Sciatic nerve (tissue), 2 donors: ENCODE results near the gene MTSS2. TPM values are rescaled to one million over a fixed set of nuclear protein-coding genes. Genes with fewer than 3 reads are reported as not detected.

Source experiments
- ATAC-seq: fragments of 200-7000 bp; cut with Tn5 transposase; one replicate; pipeline ENCODE4 v1.9.1; 2020; ENCODE audit warnings: mild to moderate bottlenecking, moderate library complexity
- DNase-seq: peaks from one replicate; pipeline ENCODE4 v3.0.0-alpha.2; 2020; ENCODE audit warnings: low spot score
- intact Hi-C: fragments of 100-400 bp; cut with DNase I; formaldehyde crosslinking; loops from one replicate; pipeline ENCODE4 v1.14.2; 2022
- total RNA-seq: library from RNA; stranded (reverse); fragmentation: NEBNext Ultra II Directional; extraction: Animal tissue kit (Norgen Biotek cat#: 25700); gene quantifications from one replicate; pipeline ENCODE4 v1.2.1, GENCODE V29; 2021
- donor health status: DM: no; HTN: no; CAD: no.
- donor health status: DM: no; HTN: no; CAD: no.

Gene MTSS2, protein sequence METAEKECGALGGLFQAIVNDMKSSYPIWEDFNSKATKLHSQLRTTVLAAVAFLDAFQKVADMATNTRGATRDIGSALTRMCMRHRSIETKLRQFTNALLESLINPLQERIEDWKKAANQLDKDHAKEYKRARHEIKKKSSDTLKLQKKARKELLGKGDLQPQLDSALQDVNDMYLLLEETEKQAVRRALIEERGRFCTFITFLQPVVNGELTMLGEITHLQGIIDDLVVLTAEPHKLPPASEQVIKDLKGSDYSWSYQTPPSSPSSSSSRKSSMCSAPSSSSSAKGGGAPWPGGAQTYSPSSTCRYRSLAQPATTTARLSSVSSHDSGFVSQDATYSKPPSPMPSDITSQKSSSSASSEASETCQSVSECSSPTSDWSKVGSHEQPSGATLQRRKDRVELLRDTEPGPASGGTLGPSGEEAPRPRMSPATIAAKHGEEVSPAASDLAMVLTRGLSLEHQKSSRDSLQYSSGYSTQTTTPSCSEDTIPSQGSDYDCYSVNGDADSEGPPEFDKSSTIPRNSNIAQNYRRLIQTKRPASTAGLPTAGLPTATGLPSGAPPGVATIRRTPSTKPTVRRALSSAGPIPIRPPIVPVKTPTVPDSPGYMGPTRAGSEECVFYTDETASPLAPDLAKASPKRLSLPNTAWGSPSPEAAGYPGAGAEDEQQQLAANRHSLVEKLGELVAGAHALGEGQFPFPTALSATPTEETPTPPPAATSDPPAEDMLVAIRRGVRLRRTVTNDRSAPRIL
- total RNA-seq = 75.9 TPM

DNA sequence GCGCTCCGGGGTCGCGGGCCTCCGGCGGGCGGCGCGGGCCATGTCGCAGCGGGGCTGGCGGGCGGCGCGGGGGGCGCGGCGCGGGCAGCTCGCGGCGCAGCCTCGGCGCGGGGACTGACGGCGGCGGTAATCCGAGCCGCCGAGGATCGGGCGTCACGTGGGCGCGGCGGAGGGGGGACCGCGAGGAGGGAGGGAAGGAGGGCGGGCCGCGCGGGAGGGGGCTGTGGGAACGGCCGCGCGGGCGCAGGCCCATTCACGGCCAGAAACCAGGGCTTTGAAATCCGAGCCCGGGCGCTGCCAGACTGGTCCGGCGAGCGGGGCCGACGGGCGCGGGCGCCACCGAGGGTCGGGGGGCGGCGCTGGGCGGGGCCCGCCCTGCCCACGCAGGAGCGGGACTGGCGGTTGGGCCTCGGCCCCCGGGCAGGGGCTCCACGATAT, at the start of gene MTSS2:
TSS of gene MTSS2 (minus strand) at position 116 of the 438 bp plus-strand sequence. CDS start 262 bp downstream, outside the sequence.
- peak; percentile 74 for ATAC-seq
- intact Hi-C loops = no loop called here
- DNase-seq = peak; percentile 94

DNA sequence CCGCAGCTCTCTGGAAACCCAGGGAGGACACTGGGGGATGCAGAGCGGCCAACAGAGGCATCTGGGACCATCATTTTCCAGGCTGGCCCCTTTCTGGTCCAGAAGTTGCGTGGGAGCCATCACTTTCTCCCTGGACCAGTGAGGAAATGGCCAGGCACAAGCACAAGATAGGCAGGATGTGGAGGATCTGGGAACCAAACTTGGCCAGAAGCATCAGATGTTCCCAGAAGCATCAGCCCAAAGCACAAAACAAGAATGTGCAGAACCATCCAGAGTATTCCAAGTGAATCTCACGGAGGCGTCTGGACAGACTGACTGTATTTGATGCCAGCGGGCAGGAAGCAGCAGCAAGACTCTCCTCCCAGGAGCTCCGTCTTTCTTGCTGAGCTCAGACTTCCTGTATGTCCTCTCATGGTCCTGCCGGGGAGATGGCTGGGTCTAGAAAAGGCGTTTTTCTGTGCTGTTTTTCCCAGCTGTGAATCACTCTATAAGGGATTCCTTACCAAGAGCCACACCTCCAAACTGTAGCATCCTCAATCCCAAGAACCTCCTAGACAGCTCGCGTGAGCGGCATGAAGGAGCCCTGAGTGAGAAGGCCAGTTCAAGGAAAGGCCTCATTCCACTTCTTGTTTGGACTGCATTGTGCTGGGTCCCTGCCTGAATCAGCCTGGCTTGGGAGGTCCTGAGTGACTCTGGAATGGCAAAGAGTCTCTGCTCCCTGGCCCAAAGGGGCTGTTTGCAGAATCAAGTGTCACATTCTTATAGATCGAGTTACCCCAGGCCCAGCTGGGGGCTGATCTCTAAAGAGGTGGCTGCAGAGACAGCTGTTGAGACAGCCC, 49.5 kb upstream of the MTSS2 start:
- ATAC-seq = peak; percentile 38
- intact Hi-C loops = no loop called here
- no peak for DNase-seq

DNA sequence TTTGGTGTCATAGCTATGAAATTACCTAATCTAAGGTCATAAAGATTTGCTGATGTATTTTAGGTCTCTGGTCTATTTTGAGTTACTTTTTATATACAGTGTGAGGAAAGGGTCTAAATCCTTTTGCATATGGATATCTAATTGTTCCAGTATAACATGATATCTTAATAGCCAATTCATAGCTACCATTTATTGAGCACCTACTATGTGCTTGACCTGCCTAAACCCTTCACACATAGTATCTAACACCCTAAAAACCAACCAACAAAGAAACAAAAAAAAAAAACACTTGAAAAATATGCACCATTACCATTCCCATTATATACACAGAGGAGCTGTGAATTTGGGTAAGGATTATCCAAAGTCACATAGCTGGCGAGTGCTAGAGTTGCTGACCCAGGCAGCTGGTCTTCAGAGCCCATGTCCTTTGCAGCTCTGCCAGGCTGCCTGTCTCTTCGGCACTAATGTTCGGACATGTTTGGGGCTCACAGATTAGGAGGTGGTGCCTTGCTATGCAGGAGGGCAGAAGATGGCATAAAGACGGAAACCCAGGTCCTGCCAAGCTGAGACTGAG, 48.8 kb upstream of the MTSS2 start:
- no peak for ATAC-seq
- intact Hi-C loops = no loop called here
- no peak for DNase-seq

DNA sequence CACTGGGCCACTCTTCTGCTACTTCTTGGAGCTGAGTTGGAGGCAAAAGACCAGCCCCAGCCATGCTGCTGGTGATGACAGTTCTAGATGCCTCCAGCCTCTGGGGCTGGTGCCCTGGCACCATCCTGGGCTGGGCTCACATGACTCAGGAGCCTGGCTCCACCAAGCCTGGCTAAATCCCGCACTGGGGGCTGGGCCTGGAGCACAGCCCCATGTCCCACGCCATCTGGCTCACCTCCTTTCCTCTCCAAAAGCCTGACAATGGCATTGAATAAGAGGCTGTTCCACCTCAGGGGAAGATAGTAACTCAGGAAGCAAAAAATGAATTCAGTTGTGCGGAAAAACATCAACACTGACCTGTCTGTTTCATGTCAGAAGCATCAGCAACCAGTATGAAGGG, 45.1 kb upstream of the MTSS2 start:
- DNase-seq (no peak), ATAC-seq (no peak)
- intact Hi-C loops = no loop called here

DNA sequence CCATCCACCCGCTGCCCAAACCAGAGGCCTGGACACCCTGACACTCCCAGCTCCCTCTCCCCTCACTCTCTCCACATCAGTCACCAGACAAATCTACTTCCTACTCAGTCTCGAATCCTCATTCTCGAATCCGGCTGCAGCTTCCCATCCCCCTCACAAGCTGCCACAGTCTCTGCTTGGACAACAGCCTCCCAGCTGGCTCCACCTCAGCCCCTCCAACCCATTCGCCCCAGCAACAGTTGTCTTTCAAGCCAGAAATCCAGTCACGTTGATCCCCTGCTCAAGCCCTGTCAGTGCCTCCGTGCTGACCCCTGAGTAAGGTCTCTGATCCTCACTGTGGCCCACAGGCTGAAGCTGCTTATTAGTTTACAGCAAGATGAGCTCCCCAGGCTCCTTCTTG, 44.2 kb upstream of the MTSS2 start:
- no peak for DNase-seq
- no peak for ATAC-seq
- intact Hi-C loops = no loop called here

DNA sequence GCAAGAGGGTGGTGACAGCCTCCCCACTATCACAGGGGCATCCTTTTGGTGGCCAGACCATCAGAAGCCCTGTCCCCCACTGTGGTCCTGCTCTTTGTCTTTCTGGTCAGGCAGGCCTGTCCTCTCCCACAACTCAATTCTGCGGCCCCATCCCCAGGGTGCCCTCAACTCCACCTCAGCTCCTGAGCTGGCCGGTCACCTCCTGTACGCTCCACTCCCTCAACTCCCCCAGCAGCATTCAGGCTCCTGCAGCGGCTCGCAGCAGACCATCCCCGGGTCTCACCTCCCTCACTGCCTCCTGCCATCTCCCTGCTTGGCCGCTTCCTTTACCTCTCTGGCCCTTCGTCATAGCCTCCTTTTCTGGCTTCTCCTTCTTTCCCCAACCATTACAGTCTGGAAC, 43.4 kb upstream of the MTSS2 start:
- intact Hi-C loops = no loop called here
- no peak for DNase-seq
- ATAC-seq = no peak

DNA sequence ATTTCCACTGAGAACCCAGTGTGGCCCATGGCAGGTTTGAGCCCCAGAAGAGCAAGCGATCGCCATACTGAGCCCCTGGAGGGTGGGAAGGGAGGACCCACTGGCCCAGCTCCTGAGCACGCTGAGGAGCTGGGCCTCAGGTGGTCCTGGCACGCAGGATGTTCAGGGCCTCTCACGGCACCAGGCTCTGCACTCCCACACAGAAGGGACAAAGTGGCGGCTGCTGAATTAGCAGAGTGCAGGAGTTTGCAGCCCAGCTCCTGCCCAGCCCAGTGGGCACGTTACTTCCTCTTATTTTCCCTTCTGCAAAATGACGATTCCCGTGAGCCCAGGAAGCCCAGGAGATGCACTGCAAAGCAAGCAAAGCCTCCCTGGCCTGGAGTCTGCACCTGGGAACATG, 42.3 kb upstream of the MTSS2 start:
- intact Hi-C loops = no loop called here
- ATAC-seq = no peak
- no peak for DNase-seq

DNA sequence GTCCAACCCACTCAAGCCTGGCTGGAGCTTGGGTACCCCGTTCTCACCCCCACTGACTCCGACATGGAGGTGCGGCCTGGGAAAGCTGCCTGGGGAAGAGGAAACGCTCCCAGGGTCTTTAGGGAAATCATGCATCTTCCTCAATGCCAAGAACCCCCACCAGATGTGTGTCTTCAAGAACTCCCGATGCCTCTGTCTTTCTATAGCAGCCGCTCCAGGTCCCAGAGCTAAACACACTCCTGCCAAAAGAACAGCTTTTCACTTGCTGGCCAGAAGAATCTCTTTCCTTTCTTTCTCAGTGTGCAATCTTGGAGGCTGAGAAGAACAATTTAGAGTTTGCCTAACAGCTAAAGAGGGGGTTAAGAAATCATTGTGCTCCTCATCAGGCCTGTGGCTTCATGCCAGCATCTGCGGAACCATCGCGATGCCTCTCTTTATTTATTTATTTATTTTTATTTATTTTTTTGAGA, 41.1 kb upstream of the MTSS2 start:
- intact Hi-C loops = no loop called here
- peak; percentile 13 for ATAC-seq
- DNase-seq = no peak

DNA sequence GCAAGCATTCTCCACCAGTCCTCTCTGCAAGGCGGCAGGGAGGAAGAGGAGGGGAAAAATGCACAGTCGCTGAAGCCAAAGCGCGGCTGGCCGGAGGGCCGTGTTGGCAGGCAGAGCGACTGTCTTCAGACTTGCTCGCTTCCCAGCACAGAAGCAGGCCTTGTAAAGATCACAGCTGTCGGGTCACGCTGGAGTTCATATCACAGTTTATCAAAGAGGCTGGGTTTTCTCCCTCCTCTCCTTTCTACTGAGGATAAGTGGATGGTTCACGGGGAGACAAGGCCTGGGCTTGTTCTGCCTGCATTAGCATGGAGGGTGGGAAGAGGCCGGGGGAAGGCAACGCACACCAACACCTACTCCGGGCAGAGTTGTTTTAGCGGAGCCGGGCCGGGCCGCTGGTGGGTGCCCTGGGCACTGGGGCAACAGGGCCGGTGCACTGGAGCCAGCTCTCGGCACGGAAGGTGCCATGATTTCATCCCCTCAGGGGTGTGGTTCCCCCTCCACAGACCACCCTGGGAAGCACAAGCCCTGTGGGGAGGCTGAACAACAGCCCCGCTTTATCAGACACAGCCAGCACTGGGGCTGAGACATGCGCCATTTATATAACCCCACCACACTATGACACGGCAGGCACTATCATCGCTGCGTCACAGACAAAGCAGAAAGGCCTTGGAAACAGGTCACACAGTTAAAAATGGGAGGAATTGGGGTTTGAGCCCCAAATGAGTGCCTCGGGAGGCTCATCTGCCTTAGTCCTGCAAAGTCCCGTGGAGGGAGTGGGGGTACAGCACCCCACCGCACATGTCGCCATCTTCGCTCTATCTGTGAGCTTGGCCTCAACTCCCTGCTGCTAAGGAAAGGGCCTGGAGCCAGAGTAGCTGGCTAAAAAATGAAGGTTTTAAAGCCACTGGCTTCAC, 40.3 kb upstream of the MTSS2 start:
- intact Hi-C loops = no loop called here
- DNase-seq (peak; percentile 83), ATAC-seq (peak; percentile 85)

DNA sequence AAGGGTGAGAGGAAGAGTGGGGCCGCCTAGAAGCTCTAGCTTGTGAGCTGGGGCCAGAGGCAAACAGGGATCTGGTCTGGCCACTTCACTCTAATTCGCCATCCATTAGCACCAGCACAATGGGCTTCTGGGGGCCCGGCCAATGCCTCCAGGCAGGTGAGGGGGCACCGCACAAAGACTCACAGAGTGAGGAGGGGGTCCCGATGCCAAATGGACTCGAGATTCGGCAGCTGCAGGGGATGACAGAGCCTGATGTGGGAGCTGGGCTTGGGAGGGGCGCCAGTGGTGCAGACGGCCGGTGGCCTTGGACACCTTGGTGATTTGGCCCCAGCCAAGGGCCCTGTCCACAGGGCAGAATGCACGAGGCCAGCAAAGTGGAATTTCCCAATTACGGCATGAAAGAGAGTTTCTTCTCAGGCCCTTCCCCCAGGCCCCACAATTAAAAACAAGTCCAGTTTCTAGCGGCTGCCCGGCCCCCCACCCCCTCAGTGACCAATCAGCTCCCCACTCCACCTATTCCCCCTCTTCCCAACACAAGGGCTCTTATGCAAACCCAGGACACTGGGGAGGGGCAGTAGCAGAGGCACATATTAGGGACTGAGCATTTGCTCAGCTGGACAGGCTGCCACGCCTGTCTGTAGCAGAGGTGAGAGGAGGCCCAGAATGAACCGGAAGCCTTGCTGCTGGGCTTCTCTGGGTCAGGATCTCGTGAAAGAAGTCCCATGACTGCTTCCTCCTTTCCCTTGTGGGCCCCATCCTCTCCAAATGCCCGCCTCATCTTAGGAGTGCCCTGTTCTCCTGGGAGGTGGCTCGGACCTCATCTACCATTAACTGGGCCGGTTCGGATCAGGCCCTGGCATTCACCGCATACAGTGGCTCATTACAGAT, 39.4 kb upstream of the MTSS2 start:
- no peak for DNase-seq
- peak; percentile 89 for ATAC-seq
- intact Hi-C loops = no loop called here

DNA sequence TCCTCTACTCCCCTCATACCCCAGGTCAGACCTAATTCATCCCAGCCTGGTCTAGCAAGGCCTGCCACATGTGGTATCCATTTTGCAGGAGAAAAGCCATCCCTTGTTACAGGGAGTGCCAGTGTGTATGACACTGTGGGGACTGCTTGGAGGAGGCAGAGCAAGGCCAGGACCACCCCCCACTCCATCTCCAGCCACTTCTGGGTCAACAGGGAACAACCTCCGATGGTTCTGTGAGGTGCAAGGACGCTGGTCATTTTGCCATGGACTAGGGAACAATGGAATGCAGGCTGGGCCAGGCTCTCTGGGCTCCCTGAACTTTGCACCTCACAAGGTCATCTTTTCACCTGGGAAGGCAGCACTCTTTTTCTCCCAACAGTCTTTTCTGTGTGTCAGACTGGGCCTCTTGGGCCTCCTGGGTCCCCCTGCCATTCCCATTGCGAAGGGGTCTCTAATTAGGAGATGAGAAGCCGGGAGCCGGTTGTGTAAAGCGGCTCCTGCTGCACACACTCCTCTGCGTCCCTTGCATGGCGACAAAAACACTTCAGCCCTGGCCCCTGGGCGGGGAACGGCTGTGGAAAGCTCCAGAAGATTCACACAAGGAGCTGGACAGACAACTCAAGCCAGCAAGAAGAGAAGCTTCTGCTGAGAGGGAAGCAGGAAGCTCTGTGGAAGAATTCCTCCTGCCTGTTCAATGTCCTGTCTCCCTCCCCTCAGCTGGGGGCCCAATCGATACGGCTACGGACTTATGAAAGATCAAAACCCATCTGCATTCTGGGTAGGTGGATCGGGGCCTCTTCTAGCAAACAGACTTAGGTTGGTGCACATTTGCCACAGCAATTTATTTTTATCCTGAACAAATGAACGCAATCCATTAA, 38.5 kb upstream of the MTSS2 start:
- DNase-seq = no peak
- intact Hi-C loops = no loop called here
- ATAC-seq = no peak

DNA sequence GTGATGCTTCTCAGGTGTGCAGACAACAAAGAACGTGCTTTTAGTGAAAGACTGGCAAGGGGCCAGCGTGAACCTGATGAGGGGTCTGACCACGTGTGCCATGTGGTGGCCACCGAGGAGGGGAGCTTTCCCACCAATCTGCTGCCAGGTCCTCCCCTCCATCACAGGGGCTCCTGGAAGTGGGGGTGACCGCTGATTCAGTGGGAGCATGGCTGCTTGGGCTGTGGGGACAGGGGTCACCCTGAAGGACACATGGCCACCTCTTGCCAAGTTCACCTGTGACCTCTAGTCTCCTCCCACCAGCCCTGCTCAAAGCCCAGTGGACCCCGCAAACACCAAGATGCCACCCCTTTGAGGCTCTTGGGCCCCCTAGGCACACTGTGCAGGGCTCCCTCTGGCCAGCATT, 37.9 kb upstream of the MTSS2 start:
- intact Hi-C loops = no loop called here
- ATAC-seq (no peak), DNase-seq (no peak)

DNA sequence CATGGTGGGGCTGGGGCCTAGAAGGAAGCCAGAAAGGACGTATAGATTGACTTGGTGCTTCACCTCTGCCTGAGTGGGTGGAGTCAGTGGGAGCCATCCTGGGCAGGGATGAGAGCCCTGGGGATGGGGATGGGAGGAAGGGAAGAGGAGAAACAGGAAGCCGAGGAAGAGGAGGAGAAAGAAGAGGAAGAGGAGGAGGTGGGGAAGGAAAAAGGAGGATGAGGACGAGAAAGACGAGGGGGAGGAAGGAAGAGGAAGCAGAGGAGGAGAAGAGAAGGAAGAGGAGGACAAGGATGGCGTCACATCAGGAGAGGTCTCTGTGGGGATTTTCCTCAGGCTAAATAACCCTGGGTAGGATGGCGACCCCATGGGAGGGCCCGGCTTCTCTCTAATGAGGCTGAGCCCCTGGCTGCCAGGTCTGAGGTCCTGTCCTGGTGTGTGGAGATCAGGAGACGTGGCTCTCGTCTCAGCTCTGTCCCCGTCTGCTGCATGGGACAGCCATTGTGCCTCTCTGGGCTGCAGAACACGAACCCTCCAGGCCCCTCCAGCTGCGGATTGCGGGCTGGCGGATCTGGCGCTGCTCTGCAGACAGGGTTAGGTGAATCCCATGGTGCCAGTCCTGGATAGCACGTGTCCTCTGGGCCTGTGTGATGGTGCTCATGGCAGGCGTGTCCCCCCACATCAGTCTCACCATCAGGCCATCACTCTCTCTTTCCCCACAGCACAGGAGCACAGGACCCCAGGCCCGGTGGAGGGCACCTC, 35.5 kb upstream of the MTSS2 start:
- DNase-seq (no peak), ATAC-seq (no peak)
- intact Hi-C loops = no loop called here

DNA sequence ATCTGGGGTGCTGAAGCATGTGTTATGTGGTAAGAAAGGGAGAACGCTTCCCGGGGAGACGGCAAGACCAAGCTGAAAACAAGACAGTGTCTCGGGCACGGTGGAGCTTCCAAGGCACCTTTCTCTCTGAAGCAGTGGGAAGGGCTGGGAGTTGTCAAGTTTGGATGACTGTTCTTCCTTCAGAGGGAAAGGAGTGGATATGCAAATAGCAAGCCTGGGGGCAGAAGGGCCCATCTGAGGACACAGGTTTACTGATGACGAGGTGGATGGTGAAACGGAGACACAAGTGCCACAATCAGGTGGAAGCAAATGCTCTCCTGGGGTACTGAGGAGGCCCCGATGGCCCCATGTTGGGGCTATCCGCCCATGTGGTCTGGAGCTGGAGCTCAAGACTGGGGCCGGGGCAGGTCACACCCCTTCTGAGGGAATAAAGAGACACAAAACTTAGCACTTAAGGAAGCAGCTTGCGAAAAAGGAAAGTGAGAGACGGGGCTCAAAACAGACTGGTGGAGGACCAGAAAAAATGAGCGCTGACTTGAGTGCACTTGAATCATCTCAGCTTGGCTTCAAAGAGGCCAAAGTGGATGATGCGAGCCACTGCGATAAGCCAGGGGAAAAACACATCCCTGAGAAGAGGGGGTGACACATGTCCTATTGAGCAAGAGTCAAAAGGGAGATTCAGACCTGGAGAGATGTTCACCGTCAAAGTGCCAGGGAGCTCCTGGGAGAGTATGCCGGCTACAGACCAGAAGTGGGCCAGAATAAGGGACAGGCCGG, 34.8 kb upstream of the MTSS2 start:
- intact Hi-C loops = no loop called here
- DNase-seq (no peak), ATAC-seq (no peak)

DNA sequence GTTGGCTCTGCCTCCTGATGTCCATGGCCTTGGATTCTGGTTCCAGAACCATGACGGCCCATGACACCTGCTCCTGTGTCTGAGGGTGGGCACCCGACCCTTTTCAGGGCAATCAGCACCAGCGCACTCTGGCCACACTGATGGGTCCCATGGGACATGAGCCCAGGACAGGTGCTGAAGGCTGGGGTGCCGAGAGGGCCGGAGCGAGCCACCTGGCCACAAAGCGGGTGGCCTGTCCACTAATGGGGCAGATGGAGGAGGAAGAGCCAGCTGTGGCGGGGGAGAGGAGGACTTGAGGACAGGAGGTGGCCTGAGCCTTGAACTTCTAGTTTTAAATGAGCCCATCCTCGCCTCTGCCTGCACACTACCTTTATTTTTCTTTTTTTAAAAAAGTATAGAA, 31.2 kb upstream of the MTSS2 start:
- intact Hi-C loops = no loop called here

More for the DNA sequence above, 31.2 kb upstream of the MTSS2 start:
- no peak for ATAC-seq
- no peak for DNase-seq
